HepG2 (cell line): ENCODE data around the gene C16orf89. TPM values are rescaled to one million over a fixed set of nuclear protein-coding genes. Genes with fewer than 3 reads are reported as not detected.

Experiments used
- BATF2 ChIP-seq: sonication (generic); formaldehyde crosslinking; IDR thresholded peaks from 2 replicates; pipeline ENCODE4 v1.8.0; 2022; ENCODE audit warnings: mild to moderate bottlenecking, missing genetic modification reagents, moderate library complexity
- CBX2 ChIP-seq, 2 experiments: fragments of 200-600 bp in 1 of 2; sonication (generic); formaldehyde crosslinking in 1 of 2; IDR thresholded peaks; 2 replicates each; pipeline versions ENCODE4 v1.7.0 to v1.8.1; 2018 to 2022; ENCODE audit warnings: low read depth in 2 of 2, low read length in 1 of 2, mild to moderate bottlenecking in 1 of 2, missing genetic modification reagents in 1 of 2
- HCFC1 ChIP-seq: fragments of 150-350 bp; IDR thresholded peaks from 2 replicates; pipeline ENCODE4 v1.6.1; 2014; ENCODE audit warnings: low read depth, low read length
- HOXA3 ChIP-seq: sonication (generic); formaldehyde crosslinking; IDR thresholded peaks from 2 replicates; pipeline ENCODE4 v1.5.0; 2020; ENCODE audit warnings: missing genetic modification reagents
- NAIF1 ChIP-seq: sonication (generic); formaldehyde crosslinking; IDR thresholded peaks from 2 replicates; pipeline ENCODE4 v1.5.0; 2020; ENCODE audit warnings: mild to moderate bottlenecking, missing genetic modification reagents, borderline replicate concordance
- NFIC ChIP-seq: IDR thresholded peaks from 2 replicates; pipeline ENCODE4 v1.6.1; 2012; ENCODE audit warnings: mild to moderate bottlenecking, low read length, inconsistent platforms
- NFKB2 ChIP-seq: sonication (generic); formaldehyde crosslinking; IDR thresholded peaks from 2 replicates; pipeline ENCODE4 v1.4.0; 2020; ENCODE audit warnings: missing genetic modification reagents, borderline replicate concordance
- RBM39 ChIP-seq: fragments of 200-400 bp; formaldehyde crosslinking; IDR thresholded peaks from one replicate; pipeline ENCODE4 v1.6.1; 2018; ENCODE audit warnings: antibody characterized with exemption, mild to moderate bottlenecking, low read depth, low read length; ENCODE audit not compliant: poor library complexity, severe bottlenecking
- SIN3A ChIP-seq: IDR thresholded peaks from 2 replicates; pipeline ENCODE4 v1.6.1; 2011; ENCODE audit warnings: low read depth, mild to moderate bottlenecking, control low read depth, low read length, borderline replicate concordance
- SOX13 ChIP-seq, 3 experiments: fragments of 450-650 bp in 1 of 3; sonication (generic) in 1 of 3; formaldehyde crosslinking in 1 of 3; IDR thresholded peaks in 2 of 3; conservative IDR thresholded peaks in 1 of 3; 2 replicates each; pipeline versions ENCODE4 v1.5.0 to v1.6.1; 2016 to 2020; ENCODE audit warnings: antibody characterized with exemption in 1 of 3, mild to moderate bottlenecking in 1 of 3, missing compliant biosample characterization in 1 of 3, missing genetic modification reagents in 1 of 3, moderate library complexity in 1 of 3
- STAG1 ChIP-seq: sonication (generic); formaldehyde crosslinking; IDR thresholded peaks from 2 replicates; pipeline ENCODE4 v1.4.0; 2020; ENCODE audit warnings: missing genetic modification reagents
- TERF1 ChIP-seq: sonication (generic); formaldehyde crosslinking; IDR thresholded peaks from 2 replicates; pipeline ENCODE4 v1.8.0; 2022; ENCODE audit warnings: mild to moderate bottlenecking, missing genetic modification reagents, moderate library complexity
- ZBTB3 ChIP-seq: sonication (generic); formaldehyde crosslinking; IDR thresholded peaks from 2 replicates; pipeline ENCODE4 v1.4.0; 2020; ENCODE audit warnings: low read depth, mild to moderate bottlenecking, moderate library complexity, missing genetic modification reagents, borderline replicate concordance
- ZBTB37 ChIP-seq: sonication (generic); formaldehyde crosslinking; IDR thresholded peaks from 2 replicates; pipeline ENCODE4 v1.4.0; 2020; ENCODE audit warnings: mild to moderate bottlenecking, missing genetic modification reagents
- ZKSCAN1 ChIP-seq: fragments of 150-350 bp; IDR thresholded peaks from 2 replicates; pipeline ENCODE4 v1.6.1; 2014; ENCODE audit warnings: low read length
- ZMYM4 ChIP-seq: sonication (generic); formaldehyde crosslinking; IDR thresholded peaks from 2 replicates; pipeline ENCODE4 v1.8.1; 2023; ENCODE audit warnings: mild to moderate bottlenecking, missing genetic modification reagents
- ZNF281 ChIP-seq: sonication (generic); formaldehyde crosslinking; IDR thresholded peaks from 2 replicates; pipeline ENCODE4 v1.4.0; 2020; ENCODE audit warnings: missing genetic modification reagents, borderline replicate concordance
- ZNF687 ChIP-seq: sonication (generic); formaldehyde crosslinking; IDR thresholded peaks from 2 replicates; pipeline ENCODE4 v1.5.1; 2020; ENCODE audit warnings: mild to moderate bottlenecking, missing genetic modification reagents, moderate library complexity
- polyA plus RNA-seq, 8 experiments: library from polyadenylated mRNA; depleted of rRNA in 3 of 8; stranded (reverse) in 7 of 8; unstranded in 1 of 8; fragments of >200 nt; fragmentation: Illumina TruSeq in 4 of 8; extraction: Trizol in 4 of 8; gene quantifications; 2 replicates each; pipeline versions ENCODE4 v1.2.1 to v1.2.3, GENCODE V29; 2011 to 2016; ENCODE audit warnings: low read depth in 4 of 8, missing spikeins in 1 of 8, mixed read lengths in 1 of 8; ENCODE audit not compliant: insufficient read depth in 1 of 8
- total RNA-seq, 5 experiments: library from RNA; depleted of rRNA; stranded (reverse); fragments of >200 nt; fragmentation: Illumina TruSeq; extraction: Trizol; gene quantifications; 2 replicates each; pipeline ENCODE4 v1.2.3, GENCODE V29; 2016; ENCODE audit warnings: low read depth in 1 of 5

C16orf89 gene
- total and polyA plus RNA-seq, 2 of the 13 experiments (the other 11 are each of a cell fraction or from before 2014, with no cell fraction given) = 1.9 to 3.4 TPM

GRCh38 chr16:5025171-5025632, 40.6 kb downstream of the C16orf89 start (continued):
- TF ChIP-seq ZNF281 (CRISPR knock-in tag) (no peak), NFIC (no peak), HOXA3 (CRISPR knock-in tag) (0 out of 2 replicates have a peak, but pooled peaks have one; percentile 21), RBM39 (peak; percentile 53), ZKSCAN1 (no peak), BATF2 (CRISPR knock-in tag) (no peak), NAIF1 (CRISPR knock-in tag) (no peak), STAG1 (CRISPR knock-in tag) (peak; percentile 66), SIN3A (no peak), TERF1 (CRISPR knock-in tag) (no peak), ZBTB37 (no peak), SOX13 (IDR thresholded peaks at IDR 0.05) (no peak), SOX13 (CRISPR knock-in tag; conservative IDR thresholded peaks at IDR 0.05 in 1 of 2, IDR thresholded peaks at IDR 0.05 in 1 of 2) (no peak), ZBTB3 (no peak), ZMYM4 (CRISPR knock-in tag) (no peak), NFKB2 (peak; percentile 39; the same call in 1 of the 2 replicates), HCFC1 (no peak), CBX2 (IDR thresholded peaks at IDR 0.05; ENCODE audit: low read depth, low read length) (no peak), CBX2 (CRISPR knock-in tag; IDR thresholded peaks at IDR 0.05; ENCODE audit: low read depth) (no peak), ZNF687 (CRISPR knock-in tag) (peak; percentile 35; the same call in 1 of the 2 replicates)
